ENCODE results near the gene NDST1.

NDST1 gene

DNA sequence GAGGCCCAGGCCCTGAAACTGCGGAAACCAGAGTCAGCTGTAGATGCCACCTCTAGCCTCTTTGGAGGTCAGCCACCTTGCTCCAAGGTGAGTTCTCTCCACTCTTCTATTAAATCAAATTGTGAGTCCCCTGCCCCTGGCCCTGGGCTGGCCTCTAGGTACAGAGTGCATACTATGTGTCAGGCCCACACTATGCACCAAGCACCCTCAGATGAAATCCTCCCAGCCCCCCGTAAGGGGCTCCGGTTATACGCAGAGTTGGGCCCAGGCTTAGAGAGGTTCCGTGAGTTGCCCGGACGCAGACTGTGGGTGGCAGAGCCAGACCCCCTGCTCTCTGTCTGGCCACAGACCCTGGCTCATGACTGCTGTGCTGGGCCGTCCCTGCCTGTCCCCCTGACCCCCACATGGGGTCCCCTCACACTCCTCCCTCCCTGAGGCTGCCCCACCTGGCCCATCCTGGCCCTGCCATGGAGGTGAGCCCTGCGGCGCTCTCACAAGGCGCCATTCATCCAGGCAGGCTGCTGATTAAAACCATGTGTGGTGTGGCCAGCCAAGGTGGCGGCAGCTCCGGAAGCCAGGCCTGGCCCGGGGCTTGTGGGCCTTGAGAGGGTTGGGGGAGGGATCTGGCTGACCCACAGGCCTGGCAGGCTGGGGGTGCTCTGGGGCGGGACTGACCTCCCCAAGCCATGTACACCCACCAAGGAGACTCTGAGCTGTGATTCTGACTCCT is 67.1 kb downstream of the NDST1 start:
- DNase-seq = no peak

DNA sequence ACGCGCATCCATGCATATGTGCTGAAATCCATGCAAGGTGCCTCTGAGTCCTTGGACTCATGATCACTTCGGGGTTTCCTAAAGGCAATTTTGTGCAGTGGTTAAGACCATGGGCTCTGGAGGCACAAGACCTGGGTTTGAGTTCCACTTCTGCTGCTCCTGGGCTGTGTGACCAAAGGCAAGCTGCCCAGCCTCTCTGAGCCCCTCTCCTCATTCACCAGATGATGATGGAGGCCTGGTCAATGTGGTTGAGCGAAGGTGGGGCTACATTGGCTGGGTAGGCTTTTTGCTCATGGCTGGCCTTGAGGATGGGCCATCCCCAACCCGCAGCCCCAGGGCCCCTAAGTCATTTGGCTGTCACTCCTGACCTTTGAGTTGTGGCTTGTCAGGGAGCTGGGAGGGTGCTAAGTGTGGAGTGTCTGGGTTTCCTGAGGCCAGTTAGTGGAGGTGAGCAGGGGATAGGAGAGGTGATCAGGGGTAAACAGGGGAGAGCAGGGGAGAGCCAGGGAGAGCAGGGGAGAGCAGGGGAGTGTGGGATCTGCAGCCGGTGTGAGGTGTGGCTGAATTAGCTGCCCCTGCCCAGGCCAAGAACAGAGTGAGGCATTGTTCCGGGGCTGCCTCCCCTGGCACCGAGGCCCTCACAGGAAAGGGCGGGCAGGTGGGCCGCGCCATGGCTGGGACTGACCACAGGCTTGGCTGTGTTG is 68.0 kb downstream of the NDST1 start:
- no peak for DNase-seq

DNA sequence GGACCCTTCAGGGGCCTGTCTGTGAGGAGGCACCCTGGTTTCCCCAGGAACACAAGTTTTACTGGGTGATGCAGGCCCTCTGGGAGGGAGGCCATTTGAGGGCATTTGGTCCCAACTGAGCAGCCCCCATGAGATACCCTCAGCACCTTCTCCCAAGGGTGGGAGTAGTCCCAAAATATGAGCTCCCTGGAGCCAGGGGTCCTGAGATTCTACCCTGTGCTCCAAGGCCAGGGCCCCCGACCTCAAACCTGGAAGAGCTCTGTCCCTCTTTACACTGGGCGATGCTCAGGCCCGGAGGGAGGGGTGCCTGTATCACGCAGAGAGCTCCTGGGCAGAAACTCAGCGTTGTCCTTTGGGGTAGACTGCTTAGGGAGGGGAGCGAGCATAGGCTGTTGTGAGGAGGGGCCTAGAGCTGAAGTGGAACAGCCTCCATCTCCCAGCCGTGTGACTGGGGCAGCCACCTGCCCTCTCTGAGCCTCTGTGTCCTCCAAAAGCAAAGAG is 68.6 kb downstream of the NDST1 start:
- DNase-seq = no peak

DNA sequence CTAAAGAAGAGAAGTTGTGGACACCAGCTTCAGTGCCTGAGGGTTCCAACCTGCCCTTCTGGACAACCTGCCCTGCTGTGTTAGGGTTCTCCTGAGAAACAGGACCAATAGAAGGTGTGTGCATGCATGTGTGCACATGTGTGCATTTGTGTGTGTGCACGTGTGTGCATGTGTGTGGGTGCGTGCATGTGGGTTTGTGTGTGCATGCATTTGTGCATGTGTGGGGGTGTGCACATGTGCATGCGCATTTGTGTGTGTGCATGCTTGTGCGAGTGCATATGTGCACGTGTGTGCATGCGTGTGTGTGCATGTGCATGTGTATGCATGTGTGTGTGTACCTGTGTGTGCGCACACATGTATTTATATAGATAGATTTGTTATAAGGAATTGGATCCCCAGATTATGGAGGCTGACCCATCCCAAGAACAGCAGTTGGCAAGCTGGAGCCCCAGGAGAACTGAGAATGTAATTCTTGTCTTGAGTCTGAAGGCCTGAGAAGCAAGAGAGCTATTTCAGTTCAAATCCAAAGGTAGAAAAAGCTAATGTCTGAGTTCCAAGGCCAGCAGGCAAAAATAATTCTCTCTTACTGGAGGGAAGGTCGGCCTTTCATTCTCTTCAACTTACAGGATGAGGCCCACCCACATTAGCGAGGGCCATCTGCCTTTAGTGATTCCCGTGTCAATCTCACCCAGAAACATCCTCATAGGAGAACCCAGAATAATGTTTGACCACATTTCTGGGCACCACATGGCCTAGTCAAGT is 69.6 kb downstream of the NDST1 start:
- DNase-seq = no peak

- DNase-seq = no peak
Observed at GRCh38 chr5:150578781-150579461, 71.0 kb downstream of the NDST1 start.

DNA sequence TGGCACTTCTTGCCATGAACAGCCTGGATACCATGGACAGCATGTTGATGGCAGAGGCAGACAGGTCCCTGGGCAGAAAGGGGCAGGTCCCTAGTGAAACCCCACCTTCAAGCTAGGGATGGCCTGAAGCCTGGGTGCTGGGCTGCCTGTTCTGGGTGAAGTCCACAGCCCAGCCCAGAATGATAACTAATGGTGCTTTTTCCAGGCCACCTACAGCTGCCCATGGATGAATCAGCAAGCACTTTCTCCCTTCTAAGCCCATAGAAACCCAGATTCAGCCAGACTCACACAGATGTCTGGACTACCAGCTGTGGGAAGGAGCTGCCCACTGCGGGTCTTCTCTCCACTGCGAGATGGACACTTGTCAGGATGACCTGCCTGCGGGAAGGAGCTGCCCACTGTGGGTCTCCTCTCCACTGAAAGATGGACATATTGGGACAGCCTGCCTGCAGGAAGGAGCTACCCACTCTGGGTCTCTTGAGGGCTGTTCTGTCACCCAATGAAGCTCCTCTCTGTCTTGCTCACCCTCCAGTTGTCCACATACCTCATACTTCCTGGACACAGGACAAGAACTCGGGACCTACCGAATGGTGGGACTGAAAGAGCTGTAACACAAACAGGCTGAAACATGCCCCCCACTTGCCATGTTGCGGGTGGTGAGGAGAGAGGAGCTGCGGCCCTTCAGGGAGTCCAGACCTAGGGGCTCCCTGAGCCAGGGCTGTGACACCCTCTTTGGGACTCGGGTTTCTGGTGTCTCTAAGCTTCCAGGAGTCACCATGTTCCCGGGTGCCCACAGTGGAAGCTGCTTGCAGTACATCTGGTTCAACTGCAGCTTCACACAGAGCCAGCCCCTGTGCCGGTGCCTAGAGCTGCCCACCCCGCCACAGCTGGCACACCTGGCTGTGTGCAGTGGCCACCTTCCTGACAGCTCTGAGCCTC is 71.8 kb downstream of the NDST1 start:
- no peak for DNase-seq

DNA sequence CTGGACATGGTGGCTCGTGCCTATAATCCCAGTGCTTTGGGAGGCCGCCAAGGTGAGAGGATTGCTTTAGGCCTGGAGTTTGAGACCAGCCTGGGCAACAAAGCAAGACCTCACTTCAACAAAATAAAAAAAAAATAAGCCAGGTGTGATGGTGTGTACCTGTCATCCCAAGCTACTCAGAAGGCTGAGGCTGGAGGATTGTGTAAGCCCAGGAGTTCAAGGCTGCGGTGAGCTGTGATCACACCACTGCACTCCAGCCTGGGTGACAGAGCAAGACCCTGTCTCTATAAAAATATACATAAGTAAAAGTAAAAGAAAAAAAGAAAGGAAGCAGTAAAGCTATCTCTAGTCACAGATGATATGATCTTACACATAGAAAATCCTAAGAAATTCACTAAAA is 73.0 kb downstream of the NDST1 start:
- DNase-seq = no peak

DNA sequence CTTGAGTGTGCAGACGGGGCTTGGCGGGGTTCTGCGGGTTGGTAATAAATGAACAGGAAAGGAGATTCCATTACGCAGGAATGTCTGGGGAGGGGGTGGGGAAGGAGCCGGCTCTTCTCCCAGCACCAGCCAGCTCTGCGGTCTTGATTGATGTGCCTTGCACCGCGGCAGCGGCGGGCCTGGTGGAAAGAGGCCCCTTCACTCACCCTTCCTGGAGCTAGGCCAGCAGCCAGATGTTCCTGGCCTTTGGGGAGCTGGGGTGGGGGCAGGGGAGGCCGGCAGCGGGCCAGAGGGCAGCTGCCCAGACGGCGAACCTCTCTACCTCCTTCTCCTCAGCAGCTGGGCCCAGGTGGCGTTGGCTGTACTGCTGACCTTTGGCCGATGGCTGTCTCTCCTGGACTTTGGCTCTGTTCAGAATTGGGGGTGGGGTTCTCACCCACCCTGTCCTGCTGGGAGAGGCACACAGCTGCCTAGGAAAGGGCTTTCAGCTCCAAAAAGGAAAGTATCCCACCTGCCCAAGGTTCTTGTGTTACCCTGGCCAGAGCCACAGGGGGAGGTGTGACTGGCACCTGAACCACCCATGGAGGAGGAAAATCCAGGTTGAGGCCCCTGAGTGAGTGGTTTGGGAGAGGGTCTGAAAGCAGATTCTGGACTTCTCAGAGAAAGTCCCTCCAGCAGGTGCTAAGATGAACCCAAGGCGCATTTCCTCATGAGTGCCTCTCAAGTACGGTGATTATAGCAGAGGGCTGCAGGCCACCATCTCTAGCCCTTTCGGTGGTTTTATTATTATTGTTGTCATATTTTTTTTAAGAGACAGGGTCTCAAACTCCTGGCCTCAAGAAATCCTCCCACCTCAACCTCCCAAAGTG is 74.5 kb downstream of the NDST1 start:
- DNase-seq = no peak

- DNase-seq = no peak
Observed at GRCh38 chr5:150583541-150584225, 75.8 kb downstream of the NDST1 start.

- no peak for DNase-seq
Observed at GRCh38 chr5:150584556-150585335, 76.8 kb downstream of the NDST1 start.

DNA sequence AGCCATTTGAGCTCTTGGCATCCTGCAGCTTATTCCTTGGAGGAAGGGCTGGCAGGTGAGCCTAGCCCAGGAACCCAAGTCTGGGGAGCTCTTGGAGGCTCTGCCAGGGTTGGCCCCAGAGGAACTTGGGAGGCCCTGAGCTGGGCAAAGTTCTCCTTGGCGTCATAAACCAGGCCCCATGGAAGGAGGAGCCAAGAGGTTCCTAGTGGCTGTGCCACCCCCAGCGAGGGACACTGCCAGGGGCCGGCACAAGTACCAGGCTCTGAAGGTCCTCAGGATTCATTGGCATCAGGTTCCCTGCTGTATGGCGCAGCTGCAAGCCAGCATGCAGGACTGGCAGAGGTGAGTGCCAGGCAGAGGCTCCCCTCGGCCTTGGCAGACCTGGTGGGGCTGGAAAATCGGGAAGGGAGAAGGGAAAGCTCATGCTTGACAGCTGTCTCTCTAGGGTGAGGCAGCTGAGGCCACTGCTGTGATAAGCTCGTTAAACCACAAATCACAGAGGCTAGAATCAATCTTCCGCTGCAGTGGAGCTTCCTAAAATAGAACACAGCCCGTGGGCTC is 77.9 kb downstream of the NDST1 start:
- no peak for DNase-seq

GRCh38 chr5:150587016-150587415 is 79.1 kb downstream of the NDST1 start:
- no peak for DNase-seq

GRCh38 chr5:150587856-150588595 is 80.1 kb downstream of the NDST1 start:
- DNase-seq = no peak

DNA sequence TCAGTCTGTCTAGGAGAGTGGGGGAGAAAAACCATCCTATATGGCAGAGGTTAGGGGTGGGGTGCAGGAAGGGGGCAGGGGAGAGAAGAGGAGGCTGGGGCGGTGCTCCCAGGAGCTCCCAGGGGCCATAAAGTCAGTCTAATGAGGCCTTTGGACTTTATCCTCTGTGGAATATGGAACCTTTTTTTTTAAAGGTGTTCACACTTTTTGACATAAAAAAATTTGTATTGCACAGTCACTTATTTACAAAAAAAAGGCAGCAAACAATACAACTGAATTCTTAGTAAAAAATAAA is 80.6 kb downstream of the NDST1 start:
- no peak for DNase-seq

GRCh38 chr5:150589862-150590601 is 82.1 kb downstream of the NDST1 start:
- no peak for DNase-seq

- DNase-seq = no peak
Observed at GRCh38 chr5:150590979-150591695, 83.2 kb downstream of the NDST1 start.

DNA sequence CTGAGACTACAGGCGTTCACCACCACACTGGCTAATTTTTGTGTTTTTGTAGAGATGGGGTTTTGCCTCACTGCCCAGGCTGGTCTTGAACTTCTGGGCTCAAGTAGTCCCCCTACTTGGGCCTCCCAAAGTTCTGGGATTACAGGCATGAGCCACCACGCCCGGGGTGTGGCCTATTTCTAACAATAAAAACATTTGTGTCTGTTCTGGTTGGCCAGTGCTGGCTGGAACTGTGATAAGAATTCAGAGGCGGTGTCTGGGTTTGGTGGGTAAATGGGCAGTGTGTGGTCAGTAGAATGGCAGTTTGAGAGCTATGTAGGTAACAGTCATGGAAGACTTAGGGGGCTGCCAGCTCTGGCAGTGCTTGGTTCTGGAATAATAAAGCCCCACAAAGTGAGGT is 85.7 kb downstream of the NDST1 start:
- no peak for DNase-seq
